ENCODE measurements around the gene FMN2. TPM values are rescaled to one million over a fixed set of nuclear protein-coding genes. Genes with fewer than 3 reads are reported as not detected.

Gene FMN2
- total RNA-seq, 1 experiment from 2014 or later: not detected

DNA sequence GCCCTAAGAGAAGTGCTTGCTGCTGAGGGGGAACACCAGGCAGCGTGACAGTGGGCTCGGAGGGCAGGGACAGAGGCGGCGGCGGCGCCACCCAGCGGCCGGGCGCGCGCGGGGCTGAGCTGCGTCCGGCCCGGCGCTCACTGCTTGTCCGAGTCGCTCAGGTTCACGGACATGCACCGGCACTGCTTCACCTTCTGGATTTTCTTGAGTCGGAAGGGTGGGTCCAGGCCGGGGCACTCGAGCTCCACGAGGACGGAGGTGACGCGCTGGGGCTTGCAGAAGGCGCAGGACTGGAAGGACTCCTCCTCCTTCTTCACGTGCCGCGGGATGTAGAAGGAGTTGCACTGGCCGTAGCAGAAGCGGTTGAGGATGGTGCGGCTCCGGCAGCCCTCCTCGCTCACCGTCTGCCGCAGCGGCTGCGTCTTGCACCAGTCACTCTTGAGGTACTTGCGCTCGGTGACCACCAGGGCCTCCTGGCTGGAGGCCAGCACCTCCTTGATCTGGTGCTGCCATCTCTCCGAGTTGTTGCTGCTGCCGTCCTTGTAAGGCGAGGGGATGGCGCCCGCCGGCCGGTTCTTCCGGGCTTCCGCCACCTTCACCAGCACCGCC is 401.3 kb downstream of the FMN2 start:
- in situ Hi-C loops (cut with HindIII; ENCODE audit: low sequenced_read_pairs): no loop called here
- peak; percentile 36 for DNase-seq (ENCODE audit: low spot score)

GRCh38 chr1:240495601-240496000 is 403.9 kb downstream of the FMN2 start:
- DNase-seq (ENCODE audit: low spot score): no peak
- in situ Hi-C loops (cut with HindIII; ENCODE audit: low sequenced_read_pairs): no loop called here

- in situ Hi-C loops (cut with HindIII; ENCODE audit: low sequenced_read_pairs): no loop called here
These were observed 404.7 kb downstream of the FMN2 start for GRCh38 chr1:240496356-240496755.

GRCh38 chr1:240496941-240497340 is 405.3 kb downstream of the FMN2 start:
- DNase-seq (ENCODE audit: low spot score): no peak
- in situ Hi-C loops (cut with HindIII; ENCODE audit: low sequenced_read_pairs): no loop called here

More at GRCh38 chr1:240496356-240496755, 404.7 kb downstream of the FMN2 start:
- DNase-seq (ENCODE audit: low spot score): no peak

DNA sequence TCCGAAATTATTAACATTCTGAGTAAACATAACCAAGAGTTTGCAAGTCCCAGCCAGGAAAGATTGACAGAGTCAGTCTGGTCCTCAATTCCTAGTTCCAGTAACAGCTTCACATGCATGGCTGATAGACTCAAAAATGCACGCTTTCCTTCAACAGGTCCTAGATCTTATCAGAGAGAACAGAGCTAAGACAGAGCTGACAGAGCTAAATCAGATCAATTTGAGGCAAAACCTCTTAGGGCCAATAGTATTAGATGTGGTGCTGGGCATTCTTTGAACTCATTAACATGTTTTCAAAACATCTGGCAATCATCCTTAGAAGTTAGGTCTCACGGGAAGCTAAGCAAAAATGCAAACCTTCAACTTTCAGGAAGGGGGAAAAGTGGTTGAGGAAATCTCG is 406.2 kb downstream of the FMN2 start:
- in situ Hi-C loops (cut with HindIII; ENCODE audit: low sequenced_read_pairs): no loop called here
- no peak for DNase-seq (ENCODE audit: low spot score)

- in situ Hi-C loops (cut with HindIII; ENCODE audit: low sequenced_read_pairs): no loop called here
- DNase-seq (ENCODE audit: low spot score): no peak
These were observed 406.7 kb downstream of the FMN2 start for GRCh38 chr1:240498335-240498734.

DNA sequence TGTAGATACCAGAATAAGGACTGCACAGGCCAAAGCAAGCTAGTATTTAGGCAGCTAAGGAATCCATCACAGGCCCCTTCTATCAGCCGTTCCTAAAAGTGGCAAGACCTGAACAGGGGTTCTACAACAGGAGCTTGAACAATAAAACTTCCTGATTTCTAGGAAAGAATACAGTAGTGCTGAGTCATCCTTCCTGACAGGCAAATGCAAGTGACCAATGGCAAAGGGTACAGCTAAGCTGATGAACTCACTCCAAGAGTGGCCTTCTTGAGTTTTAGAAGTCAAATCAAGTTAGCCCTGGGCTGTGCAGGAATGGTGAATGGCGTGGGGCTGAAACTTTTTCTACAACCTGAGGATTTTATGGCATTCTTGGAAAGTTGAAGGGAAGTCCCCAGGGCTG is 407.3 kb downstream of the FMN2 start:
- DNase-seq (ENCODE audit: low spot score): no peak
- in situ Hi-C loops (cut with HindIII; ENCODE audit: low sequenced_read_pairs): no loop called here

- in situ Hi-C loops (cut with HindIII; ENCODE audit: low sequenced_read_pairs): no loop called here
- DNase-seq (ENCODE audit: low spot score): peak; percentile 45
These were observed 409.0 kb downstream of the FMN2 start for GRCh38 chr1:240500647-240501046.

GRCh38 chr1:240501115-240501514 is 409.4 kb downstream of the FMN2 start:
- DNase-seq (ENCODE audit: low spot score): no peak
- in situ Hi-C loops (cut with HindIII; ENCODE audit: low sequenced_read_pairs): no loop called here

DNA sequence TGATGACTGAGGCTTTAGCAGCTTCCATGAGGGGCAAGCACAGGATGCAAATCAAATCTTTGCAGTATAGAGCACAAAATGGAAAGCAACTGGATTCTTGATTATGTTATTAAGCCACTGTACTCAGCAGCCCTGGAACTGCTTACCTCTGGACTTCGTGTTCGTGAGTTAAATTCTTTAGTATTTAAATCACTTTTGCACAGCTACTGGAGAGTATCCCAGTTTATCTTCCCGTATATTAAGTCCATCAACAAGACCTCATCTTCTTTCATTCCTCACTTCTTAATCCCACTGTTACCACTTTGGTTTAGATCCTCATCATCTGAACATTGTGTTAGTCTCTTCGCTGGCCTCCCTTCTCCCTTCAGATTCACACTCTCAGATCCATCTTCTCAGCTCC is 411.4 kb downstream of the FMN2 start:
- in situ Hi-C loops (cut with HindIII; ENCODE audit: low sequenced_read_pairs): no loop called here
- DNase-seq (ENCODE audit: low spot score): no peak

GRCh38 chr1:240503558-240503957 is 411.9 kb downstream of the FMN2 start:
- DNase-seq (ENCODE audit: low spot score): no peak
- in situ Hi-C loops (cut with HindIII; ENCODE audit: low sequenced_read_pairs): no loop called here

DNA sequence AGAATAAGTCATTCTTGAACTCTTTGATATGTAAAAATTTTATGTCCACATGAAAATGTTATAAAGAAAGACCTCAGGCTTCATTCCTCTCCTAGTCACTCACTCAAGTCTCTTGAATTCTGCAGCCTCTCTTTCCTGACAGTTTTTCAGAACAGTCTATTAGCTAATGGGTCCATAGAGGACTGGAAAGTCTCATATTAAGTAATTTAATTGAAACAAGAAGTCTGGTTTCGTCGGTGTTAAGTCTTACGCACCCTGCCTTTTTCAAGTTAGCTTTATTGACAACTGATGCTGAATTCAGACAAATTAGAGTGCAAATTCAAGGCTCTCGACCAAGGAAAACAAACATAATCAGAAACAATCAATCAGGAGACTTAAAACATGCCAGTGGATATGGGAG is 414.5 kb downstream of the FMN2 start:
- no peak for DNase-seq (ENCODE audit: low spot score)
- in situ Hi-C loops (cut with HindIII; ENCODE audit: low sequenced_read_pairs): no loop called here

DNA sequence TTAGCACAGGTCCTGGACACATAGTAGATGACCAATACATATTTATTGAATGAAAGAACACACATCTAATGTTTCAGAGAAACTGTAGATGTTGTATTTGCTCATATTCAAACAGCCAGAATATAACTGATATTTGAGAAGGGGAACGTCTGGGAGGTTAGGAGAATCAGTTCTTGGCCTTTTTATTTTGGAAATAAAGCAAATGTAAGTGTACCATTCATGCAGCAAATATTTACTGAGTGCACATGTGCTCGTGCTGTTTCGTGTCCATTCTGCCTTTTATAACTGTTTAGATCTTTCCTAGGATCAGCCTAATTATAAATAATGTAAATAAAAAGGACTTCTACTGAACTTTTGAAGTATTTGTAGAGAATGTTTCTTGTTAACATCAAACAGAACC is 416.5 kb downstream of the FMN2 start:
- no peak for DNase-seq (ENCODE audit: low spot score)
- in situ Hi-C loops (cut with HindIII; ENCODE audit: low sequenced_read_pairs): no loop called here

- no peak for DNase-seq (ENCODE audit: low spot score)
- in situ Hi-C loops (cut with HindIII; ENCODE audit: low sequenced_read_pairs): no loop called here
These were observed 417.3 kb downstream of the FMN2 start for GRCh38 chr1:240508950-240509349.

- DNase-seq (ENCODE audit: low spot score): no peak
- in situ Hi-C loops (cut with HindIII; ENCODE audit: low sequenced_read_pairs): no loop called here
These were observed 420.1 kb downstream of the FMN2 start for GRCh38 chr1:240511789-240512188.

DNA sequence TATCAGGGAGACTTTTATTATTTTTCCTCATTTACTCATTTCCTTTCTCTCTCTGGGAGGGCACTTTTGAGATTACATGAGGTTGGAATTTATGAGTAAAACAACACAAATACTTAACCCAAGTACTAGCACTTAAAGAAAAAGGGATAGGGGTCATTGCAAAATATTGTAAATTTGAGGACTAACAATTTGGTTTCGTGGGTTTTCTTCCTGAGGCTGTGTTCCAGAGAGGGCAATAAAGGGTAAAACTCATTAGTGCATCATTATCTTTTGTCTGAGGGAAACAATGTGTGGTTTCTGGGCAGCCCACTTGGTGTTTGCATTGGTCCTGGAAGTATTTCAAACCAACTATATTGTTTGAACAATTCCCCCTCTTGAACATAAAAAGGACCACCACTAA is 423.8 kb downstream of the FMN2 start:
- no peak for DNase-seq (ENCODE audit: low spot score)
- in situ Hi-C loops (cut with HindIII; ENCODE audit: low sequenced_read_pairs): no loop called here

GRCh38 chr1:240516069-240516468 is 424.4 kb downstream of the FMN2 start:
- DNase-seq (ENCODE audit: low spot score): no peak
- in situ Hi-C loops (cut with HindIII; ENCODE audit: low sequenced_read_pairs): no loop called here

- in situ Hi-C loops (cut with HindIII; ENCODE audit: low sequenced_read_pairs): no loop called here
- no peak for DNase-seq (ENCODE audit: low spot score)
These were observed 426.2 kb downstream of the FMN2 start for GRCh38 chr1:240517891-240518290.

GRCh38 chr1:240522122-240522822 is 430.6 kb downstream of the FMN2 start:
- no peak for DNase-seq (ENCODE audit: low spot score)
- in situ Hi-C loops (cut with HindIII; ENCODE audit: low sequenced_read_pairs): no loop called here

DNA sequence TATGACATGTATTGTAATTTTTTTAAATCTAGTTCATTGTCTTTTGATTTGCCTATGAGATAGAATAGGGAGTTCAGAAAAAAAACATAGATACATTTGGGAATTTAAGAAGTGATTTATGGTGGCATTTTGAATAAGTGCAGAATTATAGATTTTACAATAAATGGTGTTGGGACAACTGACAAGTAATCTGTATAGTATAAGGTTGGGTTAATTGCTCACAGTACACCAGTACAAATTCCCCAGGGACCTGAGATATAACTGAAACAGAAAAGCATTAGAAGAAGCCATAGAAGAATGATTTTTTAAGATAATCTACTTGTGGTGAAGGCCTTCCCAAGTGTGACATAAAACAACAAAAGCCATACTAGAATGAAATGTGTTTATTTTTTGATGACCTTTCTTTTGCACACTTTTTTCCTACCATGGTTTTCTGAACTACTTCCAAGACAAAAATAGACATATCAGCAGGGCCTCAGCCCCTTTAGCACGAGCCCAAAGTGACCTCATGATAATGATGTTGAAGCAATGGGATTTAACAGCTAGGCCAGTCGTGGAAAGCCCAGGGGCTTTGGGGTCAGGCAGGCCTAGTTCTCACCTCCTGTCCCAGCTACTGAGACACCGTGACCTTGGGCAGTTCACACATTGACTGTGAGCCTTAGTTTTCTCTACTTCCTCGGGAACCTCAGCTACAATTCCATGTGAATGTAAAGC is 432.8 kb downstream of the FMN2 start:
- in situ Hi-C loops (cut with HindIII; ENCODE audit: low sequenced_read_pairs): no loop called here
- no peak for DNase-seq (ENCODE audit: low spot score)

Measured in G401 (cell line).